SK-N-SH treated with all-trans-retinoic acid at 6 μM for 48 hours (cell line): Measurements from ENCODE around the gene DDX27.
"Not testable (repeated sequence)": the region's sequence is repeated elsewhere in the genome, so short reads cannot be mapped to it uniquely, and the experiment has no call there.

Experiments
- ARNTL ChIP-seq: fragments of 450-650 bp; formaldehyde crosslinking; IDR thresholded peaks from 2 replicates; pipeline ENCODE4 v1.5.0; 2020; ENCODE audit warnings: low read depth, mild to moderate bottlenecking, moderate library complexity, borderline replicate concordance
- GLIS3 ChIP-seq: fragments of 250-450 bp; sonication (Bioruptor Pico); IDR thresholded peaks from 2 replicates; pipeline ENCODE4 v1.5.0; 2020; ENCODE audit warnings: mild to moderate bottlenecking, moderate library complexity
- SNAI2 ChIP-seq: fragments of 250-450 bp; sonication (Bioruptor Pico); IDR thresholded peaks from 2 replicates; pipeline ENCODE4 v1.5.0; 2020; ENCODE audit warnings: mild to moderate bottlenecking, moderate library complexity
- ZNF8 ChIP-seq: fragments of 450-650 bp; formaldehyde crosslinking; IDR thresholded peaks from 2 replicates; pipeline ENCODE4 v1.5.0; 2020; ENCODE audit warnings: mild to moderate bottlenecking, moderate library complexity

DNA sequence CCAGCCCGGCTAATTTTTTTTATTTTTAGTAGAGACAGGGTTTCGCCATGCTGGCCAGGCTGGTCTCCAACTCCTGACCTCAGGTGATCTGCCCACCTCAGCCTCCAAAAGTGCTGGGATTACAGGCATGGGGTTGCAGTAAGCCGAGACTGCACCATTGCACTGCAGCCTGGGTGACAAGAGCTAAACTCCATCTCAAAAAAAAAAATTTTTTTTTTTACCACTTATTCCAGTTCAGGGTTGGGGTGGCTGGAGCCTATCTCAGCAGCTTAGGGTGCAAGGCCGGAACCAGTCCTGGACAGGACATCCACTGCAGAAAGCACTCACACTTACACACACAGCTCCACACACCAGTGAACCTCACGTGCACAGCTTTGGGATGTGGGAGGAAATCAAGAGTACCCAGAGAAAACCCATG, 35.1 kb upstream of the DDX27 start:
- TF ChIP-seq SNAI2; GLIS3 (CRISPR knock-in tag); ZNF8 (CRISPR knock-in tag); ARNTL (CRISPR knock-in tag): not testable (repeated sequence)
